Gastrocnemius medialis (tissue), 4 donors: ENCODE data around the gene TTYH3. TPM values are rescaled to one million over a fixed set of nuclear protein-coding genes. Genes with fewer than 3 reads are reported as not detected.

ENCODE experiments used
- ATAC-seq, 2 donors: fragments of 150-250 bp; one replicate each; pipeline ENCODE4 v1.9.1; 2016
- DNase-seq, 2 donors: peaks; one replicate each; pipeline ENCODE4 v3.0.0-alpha.2; 2019
- H3K27ac ChIP-seq, 4 donors: fragments of 200-600 bp; sonication (generic); 1 replicate in 1 of 4; 2 replicates in 3 of 4; pipeline ENCODE4 v1.5.1; 2016 to 2018; ENCODE audit warnings: mild to moderate bottlenecking in 2 of 4, moderate library complexity in 1 of 4
- H3K27me3 ChIP-seq, 3 donors: fragments of 200-600 bp; sonication (generic) in 2 of 3; 1 replicate in 1 of 3; 2 replicates in 2 of 3; pipeline versions ENCODE4 v1.5.1 to v1.6.0; 2016 to 2019; ENCODE audit warnings: mild to moderate bottlenecking in 1 of 3, moderate library complexity in 1 of 3
- H3K36me3 ChIP-seq, 2 donors: fragments of 200-600 bp; sonication (generic) in 1 of 2; one replicate each; pipeline ENCODE4 v1.5.1; 2017 to 2018
- H3K4me1 ChIP-seq, 2 donors: fragments of 200-600 bp; sonication (generic) in 1 of 2; one replicate each; pipeline ENCODE4 v1.5.1; 2016 to 2017; ENCODE audit warnings: mild to moderate bottlenecking in 2 of 2
- H3K4me3 ChIP-seq, 4 donors: fragments of 200-600 bp; sonication (generic) in 3 of 4; 1 replicate in 1 of 4; 2 replicates in 3 of 4; pipeline ENCODE4 v1.5.1; 2016 to 2019; ENCODE audit warnings: mild to moderate bottlenecking in 2 of 4
- H3K9me3 ChIP-seq, 3 donors: fragments of 200-600 bp; sonication (generic) in 2 of 3; 1 replicate in 1 of 3; 2 replicates in 2 of 3; pipeline ENCODE4 v1.5.1; 2016 to 2019
- POLR2A ChIP-seq, 2 donors: fragments of 450-650 bp; IDR thresholded peaks; one replicate each; pipeline ENCODE4 v1.6.1; 2017; ENCODE audit warnings: antibody characterized with exemption in 2 of 2, mild to moderate bottlenecking in 2 of 2, moderate library complexity in 2 of 2
- in situ Hi-C, 4 donors: fragments of 200-750 bp; cut with MboI; loops; one replicate each; pipeline versions ENCODE4 v1.15.0 to v1.8.0; 2017; ENCODE audit warnings: low sequenced_read_pairs in 4 of 4
- intact Hi-C: fragments of 100-400 bp; cut with DNase I; formaldehyde crosslinking; loops from one replicate; pipeline ENCODE4 v1.15.1; 2023; ENCODE audit warnings: low total_unique reads
- total RNA-seq, 4 donors: library from RNA; depleted of rRNA; stranded (reverse); fragments of >200 nt; gene quantifications; one replicate each; pipeline versions ENCODE4 v1.1.0 to v1.2.3, GENCODE V29; 2016
- TF ChIP-seq, protein P1 (sequence below), 5 experiments: fragments of 450-650 bp in 3 of 5; fragments of 200-600 bp in 2 of 5; sonication (generic) in 2 of 5; IDR thresholded peaks in 4 of 5; conservative IDR thresholded peaks in 1 of 5; 1 replicate in 4 of 5; 2 replicates in 1 of 5; pipeline ENCODE4 v1.5.1; 2016 to 2019; ENCODE audit warnings: antibody characterized with exemption in 5 of 5, mild to moderate bottlenecking in 3 of 5, moderate library complexity in 3 of 5

Gene TTYH3
- total RNA-seq, 4 donors from 2014 or later, result 2.9 to 14.8 (median 5.2) TPM

DNA sequence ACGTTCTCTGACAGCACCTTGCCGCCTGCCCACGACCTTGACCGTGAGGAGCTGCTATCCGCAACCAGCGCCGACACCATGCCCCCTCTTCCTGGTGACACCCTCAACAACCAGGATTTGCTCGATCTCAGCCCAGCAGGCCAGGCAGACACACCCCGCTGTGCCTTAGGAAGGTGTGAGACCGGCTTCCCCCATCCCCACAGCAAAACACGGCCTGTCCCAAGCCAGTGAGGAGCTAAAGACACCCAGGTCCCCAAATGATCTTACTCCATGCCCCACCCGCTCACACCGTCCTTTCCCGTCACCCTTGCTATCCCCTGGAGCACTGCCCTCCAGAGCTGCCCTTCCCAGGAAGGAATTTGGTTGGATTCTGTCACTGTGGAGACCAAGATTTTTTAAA is 21.3 kb upstream of the TTYH3 start:
- intact Hi-C loops, result no loop called here
- in situ Hi-C loops, result no loop called here
- ATAC-seq, result no peak

DNA sequence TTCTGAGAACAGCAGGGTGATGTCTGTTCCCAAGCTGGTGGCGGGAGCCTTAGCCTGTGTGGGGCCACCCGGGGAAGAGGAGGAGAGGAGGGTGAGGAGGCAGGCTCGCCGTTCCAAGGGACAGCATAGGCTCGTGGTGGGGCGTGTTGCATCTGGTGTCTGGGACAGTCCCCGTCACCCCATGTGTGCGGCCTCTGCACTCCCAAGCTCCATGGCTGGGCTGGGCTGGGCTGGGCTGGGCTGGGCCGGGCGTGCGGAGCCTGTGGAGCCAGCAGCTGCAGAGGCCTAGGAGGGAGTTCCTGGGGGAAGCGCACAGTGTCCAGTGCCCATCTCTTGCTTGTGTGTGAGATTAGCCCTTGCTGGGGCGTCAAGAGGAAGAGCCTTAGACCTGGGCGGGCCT is 20.9 kb upstream of the TTYH3 start:
- H3K4me1 ChIP-seq, result peaks cover 21 to 36% of the 10 kb centered on the region in 2 donors
- ATAC-seq, result no peak
- TF ChIP-seq, protein P1, sequence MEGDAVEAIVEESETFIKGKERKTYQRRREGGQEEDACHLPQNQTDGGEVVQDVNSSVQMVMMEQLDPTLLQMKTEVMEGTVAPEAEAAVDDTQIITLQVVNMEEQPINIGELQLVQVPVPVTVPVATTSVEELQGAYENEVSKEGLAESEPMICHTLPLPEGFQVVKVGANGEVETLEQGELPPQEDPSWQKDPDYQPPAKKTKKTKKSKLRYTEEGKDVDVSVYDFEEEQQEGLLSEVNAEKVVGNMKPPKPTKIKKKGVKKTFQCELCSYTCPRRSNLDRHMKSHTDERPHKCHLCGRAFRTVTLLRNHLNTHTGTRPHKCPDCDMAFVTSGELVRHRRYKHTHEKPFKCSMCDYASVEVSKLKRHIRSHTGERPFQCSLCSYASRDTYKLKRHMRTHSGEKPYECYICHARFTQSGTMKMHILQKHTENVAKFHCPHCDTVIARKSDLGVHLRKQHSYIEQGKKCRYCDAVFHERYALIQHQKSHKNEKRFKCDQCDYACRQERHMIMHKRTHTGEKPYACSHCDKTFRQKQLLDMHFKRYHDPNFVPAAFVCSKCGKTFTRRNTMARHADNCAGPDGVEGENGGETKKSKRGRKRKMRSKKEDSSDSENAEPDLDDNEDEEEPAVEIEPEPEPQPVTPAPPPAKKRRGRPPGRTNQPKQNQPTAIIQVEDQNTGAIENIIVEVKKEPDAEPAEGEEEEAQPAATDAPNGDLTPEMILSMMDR (IDR thresholded peaks at IDR 0.05 in 4 of 5, conservative IDR thresholded peaks at IDR 0.05 in 1 of 5), result no peak
- no peak for TF ChIP-seq POLR2A (IDR thresholded peaks at IDR 0.05)
- no peak for DNase-seq
- H3K9me3 ChIP-seq, result no peaks in the 10 kb centered on the region
- H3K27me3 ChIP-seq, result no peaks in the 10 kb centered on the region
- H3K36me3 ChIP-seq, result no peaks in the 10 kb centered on the region
- H3K27ac ChIP-seq, result no peak overlapping the region
- no peak overlapping the region for H3K4me3 ChIP-seq
- in situ Hi-C loops, result no loop called here
- intact Hi-C loops, result no loop called here

More for the DNA sequence above, 21.3 kb upstream of the TTYH3 start:
- TF ChIP-seq, protein P1 (IDR thresholded peaks at IDR 0.05 in 4 of 5, conservative IDR thresholded peaks at IDR 0.05 in 1 of 5), result no peak
- TF ChIP-seq POLR2A (IDR thresholded peaks at IDR 0.05), result no peak
- Histone ChIP-seq H3K4me3 (no peak overlapping the region), H3K9me3 (no peaks in the 10 kb centered on the region), H3K27me3 (no peaks in the 10 kb centered on the region), H3K4me1 (peaks cover 21 to 36% of the 10 kb centered on the region in 2 donors), H3K27ac (no peak overlapping the region), H3K36me3 (no peaks in the 10 kb centered on the region)
- no peak for DNase-seq

DNA sequence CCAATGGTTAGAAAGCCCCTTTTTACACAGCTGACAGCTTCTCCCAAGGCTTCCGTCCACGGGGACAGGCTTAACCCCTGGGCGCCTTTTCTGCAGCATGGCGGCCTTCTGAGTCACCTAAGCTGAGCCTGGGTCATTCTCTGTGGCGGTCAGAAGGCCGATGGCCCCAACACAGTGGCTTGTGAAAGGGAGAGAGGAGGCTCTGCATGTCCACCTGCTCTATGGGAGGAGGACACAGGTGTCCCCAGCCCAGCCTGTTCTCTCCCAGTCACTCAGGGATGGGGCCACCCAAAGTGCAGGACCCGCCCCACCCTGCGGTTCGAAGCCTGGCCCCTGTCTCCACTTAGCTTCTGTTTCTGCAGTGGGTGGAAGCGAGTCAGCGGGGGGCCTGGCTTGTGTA is 20.4 kb upstream of the TTYH3 start:
- intact Hi-C loops, result no loop called here
- H3K36me3 ChIP-seq, result no peaks in the 10 kb centered on the region
- H3K27me3 ChIP-seq, result no peaks in the 10 kb centered on the region
- ATAC-seq (no peak), DNase-seq (no peak)
- TF ChIP-seq, protein P1 (IDR thresholded peaks at IDR 0.05 in 4 of 5, conservative IDR thresholded peaks at IDR 0.05 in 1 of 5), result no peak
- no peak for TF ChIP-seq POLR2A (IDR thresholded peaks at IDR 0.05)
- no peaks in the 10 kb centered on the region for H3K9me3 ChIP-seq
- H3K4me1 ChIP-seq, result peaks cover 21 to 36% of the 10 kb centered on the region in 2 donors
- H3K27ac ChIP-seq, result no peak overlapping the region
- no peak overlapping the region for H3K4me3 ChIP-seq
- in situ Hi-C loops, result no loop called here

DNA sequence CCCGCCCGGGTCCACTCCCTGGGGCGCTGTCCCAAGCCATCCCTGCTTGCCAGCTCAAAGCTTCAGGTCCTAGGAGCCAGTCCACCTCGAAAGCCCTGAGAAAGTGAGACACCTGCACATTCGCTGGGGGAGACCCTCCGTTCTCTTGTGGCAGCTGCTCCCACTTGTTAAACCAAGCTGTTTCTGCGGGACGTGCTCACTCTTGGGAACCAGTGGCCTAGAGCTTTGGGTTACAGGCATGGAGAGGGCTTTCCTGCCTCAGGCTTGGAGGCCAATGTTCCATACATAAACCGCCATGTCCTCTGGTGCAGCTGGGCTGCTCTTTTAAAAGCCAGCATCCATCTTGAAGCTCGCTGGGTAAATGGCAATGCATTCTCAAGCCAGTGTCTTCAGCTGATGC is 19.9 kb upstream of the TTYH3 start:
- Histone ChIP-seq H3K36me3 (no peaks in the 10 kb centered on the region), H3K27ac (no peak overlapping the region), H3K4me3 (no peak overlapping the region), H3K27me3 (no peaks in the 10 kb centered on the region), H3K4me1 (peaks cover 21 to 31% of the 10 kb centered on the region in 2 donors), H3K9me3 (no peaks in the 10 kb centered on the region)
- ATAC-seq (no peak), DNase-seq (no peak)
- intact Hi-C loops, result no loop called here
- TF ChIP-seq, protein P1 (IDR thresholded peaks at IDR 0.05 in 4 of 5, conservative IDR thresholded peaks at IDR 0.05 in 1 of 5), result no peak
- TF ChIP-seq POLR2A (IDR thresholded peaks at IDR 0.05), result no peak
- in situ Hi-C loops, result no loop called here

DNA sequence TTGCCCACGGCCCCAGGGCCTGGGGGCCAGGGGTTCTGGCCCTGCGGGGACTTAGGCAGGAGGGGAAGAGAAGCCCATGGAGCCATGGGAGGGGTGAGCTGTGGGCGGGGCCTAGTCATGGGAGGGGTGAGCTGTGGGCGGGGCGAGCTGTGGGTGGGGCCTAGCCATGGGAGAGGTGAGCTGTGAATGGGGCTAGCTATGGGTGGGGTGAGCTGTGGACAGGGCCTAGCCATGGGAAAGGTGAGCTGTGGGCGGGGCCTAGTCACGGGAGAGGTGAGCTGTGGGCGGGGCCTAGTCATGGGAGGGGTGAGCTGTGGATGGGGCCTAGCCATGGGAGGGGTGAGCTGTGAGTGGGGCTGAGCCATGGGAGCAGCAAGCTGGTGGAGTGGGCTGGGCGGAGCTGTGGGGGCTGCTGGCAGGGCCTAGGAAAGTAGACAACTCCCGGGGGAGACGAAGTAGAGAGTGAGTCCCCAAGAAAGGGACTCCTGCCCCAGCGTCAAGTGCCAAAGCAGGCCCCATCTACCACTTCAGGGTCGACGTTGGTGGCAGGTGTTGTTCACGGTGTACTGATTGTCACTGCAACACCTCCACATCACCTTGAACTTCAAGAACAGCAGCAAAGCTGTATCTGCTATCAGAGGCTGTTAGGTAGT is 19.2 kb upstream of the TTYH3 start:
- ATAC-seq (no peak), DNase-seq (no peak)
- intact Hi-C loops, result no loop called here
- in situ Hi-C loops, result no loop called here
- H3K36me3 ChIP-seq, result no peaks in the 10 kb centered on the region
- TF ChIP-seq, protein P1 (IDR thresholded peaks at IDR 0.05 in 4 of 5, conservative IDR thresholded peaks at IDR 0.05 in 1 of 5), result no peak
- H3K4me1 ChIP-seq, result peaks cover 21 to 28% of the 10 kb centered on the region in 2 donors
- H3K9me3 ChIP-seq, result no peaks in the 10 kb centered on the region
- peak overlapping the region in 3 of 4 donors; percentile 87 to 94 (median 88) for H3K27ac ChIP-seq
- H3K27me3 ChIP-seq, result no peaks in the 10 kb centered on the region
- no peak overlapping the region for H3K4me3 ChIP-seq
